HEK293 (cell line): Measurements from ENCODE around the gene ABR.

Experiments
- GLI2 ChIP-seq: fragments of 450-650 bp; formaldehyde crosslinking; IDR thresholded peaks from 2 replicates; pipeline ENCODE4; 2017; ENCODE audit warnings: missing biosample characterization, missing genetic modification characterization, low read depth, borderline replicate concordance
- HOXC10 ChIP-seq: sonication (generic); formaldehyde crosslinking; IDR thresholded peaks from 2 replicates; pipeline ENCODE4 v1.8.1; 2023; ENCODE audit warnings: mild to moderate bottlenecking, missing genetic modification reagents
- KLF16 ChIP-seq: fragments of 450-650 bp; formaldehyde crosslinking; IDR thresholded peaks from 2 replicates; pipeline ENCODE4 v1.5.1; 2017; ENCODE audit warnings: missing biosample characterization, missing genetic modification characterization
- SP3 ChIP-seq: fragments of 450-650 bp; formaldehyde crosslinking; IDR thresholded peaks from 2 replicates; pipeline ENCODE4 v1.5.1; 2016; ENCODE audit warnings: missing biosample characterization, missing genetic modification characterization
- ZBTB1 ChIP-seq: fragments of 450-650 bp; formaldehyde crosslinking; IDR thresholded peaks from 2 replicates; pipeline ENCODE4 v1.5.1; 2016; ENCODE audit warnings: missing biosample characterization, missing genetic modification characterization
- ZFHX2 ChIP-seq: fragments of 450-650 bp; formaldehyde crosslinking; conservative IDR thresholded peaks from 2 replicates; pipeline ENCODE4 v1.5.1; 2016; ENCODE audit warnings: missing biosample characterization, missing genetic modification characterization
- ZNF112 ChIP-seq: fragments of 450-650 bp; formaldehyde crosslinking; IDR thresholded peaks from 2 replicates; pipeline ENCODE4 v1.5.0; 2017; ENCODE audit warnings: missing biosample characterization, missing genetic modification characterization
- ZNF121 ChIP-seq: fragments of 450-650 bp; formaldehyde crosslinking; IDR thresholded peaks from 2 replicates; pipeline ENCODE4 v1.5.1; 2016; ENCODE audit warnings: missing biosample characterization, missing genetic modification characterization
- ZNF146 ChIP-seq: fragments of 450-650 bp; formaldehyde crosslinking; IDR thresholded peaks from 2 replicates; pipeline ENCODE4 v1.5.1; 2016; ENCODE audit warnings: missing biosample characterization, missing genetic modification characterization
- ZNF266 ChIP-seq: fragments of 450-650 bp; formaldehyde crosslinking; IDR thresholded peaks from 2 replicates; pipeline ENCODE4 v1.5.1; 2016; ENCODE audit warnings: missing biosample characterization, missing genetic modification characterization, low read depth
- ZNF324 ChIP-seq: fragments of 450-650 bp; formaldehyde crosslinking; IDR thresholded peaks from 2 replicates; pipeline ENCODE4 v1.5.1; 2016; ENCODE audit warnings: missing biosample characterization, missing genetic modification characterization
- ZNF341 ChIP-seq: fragments of 450-650 bp; formaldehyde crosslinking; IDR thresholded peaks from 2 replicates; pipeline ENCODE4; 2016; ENCODE audit warnings: low read depth, missing biosample characterization, missing genetic modification characterization
- ZNF366 ChIP-seq: fragments of 450-650 bp; formaldehyde crosslinking; conservative IDR thresholded peaks from 2 replicates; pipeline ENCODE4 v1.5.1; 2016; ENCODE audit warnings: missing biosample characterization, missing genetic modification characterization
- ZNF544 ChIP-seq: fragments of 450-650 bp; formaldehyde crosslinking; IDR thresholded peaks from 2 replicates; pipeline ENCODE4 v1.5.0; 2017; ENCODE audit warnings: missing biosample characterization, missing genetic modification characterization
- ZNF843 ChIP-seq: fragments of 450-650 bp; formaldehyde crosslinking; IDR thresholded peaks from 2 replicates; pipeline ENCODE4 v1.5.1; 2016; ENCODE audit warnings: missing biosample characterization, missing genetic modification characterization
- TF ChIP-seq, protein P1 (sequence below): fragments of 450-650 bp; formaldehyde crosslinking; IDR thresholded peaks from 2 replicates; pipeline ENCODE4 v1.5.1; 2016; ENCODE audit warnings: missing biosample characterization, missing genetic modification characterization
- TF ChIP-seq, protein P2 (sequence below): fragments of 450-650 bp; formaldehyde crosslinking; IDR thresholded peaks from 2 replicates; pipeline ENCODE4 v1.5.1; 2016; ENCODE audit warnings: missing biosample characterization, missing genetic modification characterization
- TF ChIP-seq, protein P3 (sequence below): fragments of 450-650 bp; formaldehyde crosslinking; IDR thresholded peaks from 2 replicates; pipeline ENCODE4 v1.5.1; 2016; ENCODE audit warnings: missing biosample characterization, missing genetic modification characterization
- TF ChIP-seq, protein P4 (sequence below): fragments of 450-650 bp; formaldehyde crosslinking; IDR thresholded peaks from 2 replicates; pipeline ENCODE4 v1.5.1; 2016; ENCODE audit warnings: missing biosample characterization, missing genetic modification characterization, low read depth

Gene ABR

DNA sequence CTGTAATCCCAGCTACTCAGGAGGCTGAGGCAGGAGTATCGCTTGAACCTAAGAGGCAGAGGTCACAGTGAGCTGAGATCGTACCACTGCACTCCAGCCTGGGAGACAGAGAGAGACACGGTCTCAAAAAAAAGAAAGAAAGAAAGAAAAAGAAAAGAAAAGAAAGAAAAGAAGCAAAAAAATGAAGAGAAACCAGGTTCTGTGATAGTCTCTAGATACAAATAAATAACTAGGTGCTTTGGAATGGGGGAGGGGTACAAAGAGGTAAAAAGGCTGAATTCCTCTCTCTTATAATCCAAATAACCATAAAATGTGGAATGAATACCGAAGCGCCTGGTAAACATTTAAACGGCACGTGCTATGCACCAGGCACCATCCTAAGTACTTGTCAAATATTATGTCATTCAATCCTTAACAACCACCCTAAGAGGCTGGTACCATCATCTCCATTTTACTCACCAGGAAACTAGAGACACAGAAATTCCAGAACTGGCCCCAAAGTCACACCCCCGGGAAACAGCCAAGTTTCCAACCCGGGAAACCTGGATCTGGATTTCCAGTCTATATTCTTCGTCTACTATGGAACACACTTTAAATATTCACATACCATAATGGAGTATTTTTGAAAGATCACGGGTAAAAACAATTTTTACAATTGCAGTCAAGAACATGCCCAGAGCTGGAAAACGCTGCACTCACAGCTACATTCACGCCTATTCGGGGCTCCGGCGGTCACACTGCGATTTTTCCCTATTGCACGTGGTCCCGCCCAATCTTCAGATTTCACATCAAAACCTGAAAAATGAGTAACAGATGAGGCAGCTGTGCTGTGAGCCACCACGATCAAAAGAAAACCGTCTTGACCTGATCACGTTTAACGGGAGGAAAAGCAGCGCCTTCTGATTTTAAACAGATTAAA lies 210.7 kb downstream of the ABR start (continued):
- TF ChIP-seq, protein P1, sequence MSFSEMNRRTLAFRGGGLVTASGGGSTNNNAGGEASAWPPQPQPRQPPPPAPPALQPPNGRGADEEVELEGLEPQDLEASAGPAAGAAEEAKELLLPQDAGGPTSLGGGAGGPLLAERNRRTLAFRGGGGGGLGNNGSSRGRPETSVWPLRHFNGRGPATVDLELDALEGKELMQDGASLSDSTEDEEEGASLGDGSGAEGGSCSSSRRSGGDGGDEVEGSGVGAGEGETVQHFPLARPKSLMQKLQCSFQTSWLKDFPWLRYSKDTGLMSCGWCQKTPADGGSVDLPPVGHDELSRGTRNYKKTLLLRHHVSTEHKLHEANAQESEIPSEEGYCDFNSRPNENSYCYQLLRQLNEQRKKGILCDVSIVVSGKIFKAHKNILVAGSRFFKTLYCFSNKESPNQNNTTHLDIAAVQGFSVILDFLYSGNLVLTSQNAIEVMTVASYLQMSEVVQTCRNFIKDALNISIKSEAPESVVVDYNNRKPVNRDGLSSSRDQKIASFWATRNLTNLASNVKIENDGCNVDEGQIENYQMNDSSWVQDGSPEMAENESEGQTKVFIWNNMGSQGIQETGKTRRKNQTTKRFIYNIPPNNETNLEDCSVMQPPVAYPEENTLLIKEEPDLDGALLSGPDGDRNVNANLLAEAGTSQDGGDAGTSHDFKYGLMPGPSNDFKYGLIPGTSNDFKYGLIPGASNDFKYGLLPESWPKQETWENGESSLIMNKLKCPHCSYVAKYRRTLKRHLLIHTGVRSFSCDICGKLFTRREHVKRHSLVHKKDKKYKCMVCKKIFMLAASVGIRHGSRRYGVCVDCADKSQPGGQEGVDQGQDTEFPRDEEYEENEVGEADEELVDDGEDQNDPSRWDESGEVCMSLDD (tag by site-specific recombination), result no peak
- TF ChIP-seq GLI2 (tag by site-specific recombination), result no peak
- TF ChIP-seq, protein P2, sequence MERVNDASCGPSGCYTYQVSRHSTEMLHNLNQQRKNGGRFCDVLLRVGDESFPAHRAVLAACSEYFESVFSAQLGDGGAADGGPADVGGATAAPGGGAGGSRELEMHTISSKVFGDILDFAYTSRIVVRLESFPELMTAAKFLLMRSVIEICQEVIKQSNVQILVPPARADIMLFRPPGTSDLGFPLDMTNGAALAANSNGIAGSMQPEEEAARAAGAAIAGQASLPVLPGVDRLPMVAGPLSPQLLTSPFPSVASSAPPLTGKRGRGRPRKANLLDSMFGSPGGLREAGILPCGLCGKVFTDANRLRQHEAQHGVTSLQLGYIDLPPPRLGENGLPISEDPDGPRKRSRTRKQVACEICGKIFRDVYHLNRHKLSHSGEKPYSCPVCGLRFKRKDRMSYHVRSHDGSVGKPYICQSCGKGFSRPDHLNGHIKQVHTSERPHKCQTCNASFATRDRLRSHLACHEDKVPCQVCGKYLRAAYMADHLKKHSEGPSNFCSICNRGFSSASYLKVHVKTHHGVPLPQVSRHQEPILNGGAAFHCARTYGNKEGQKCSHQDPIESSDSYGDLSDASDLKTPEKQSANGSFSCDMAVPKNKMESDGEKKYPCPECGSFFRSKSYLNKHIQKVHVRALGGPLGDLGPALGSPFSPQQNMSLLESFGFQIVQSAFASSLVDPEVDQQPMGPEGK (tag by site-specific recombination), result peak; percentile 40; the same call in 1 of the 2 replicates
- peak; percentile 63; the same call in 1 of the 2 replicates for TF ChIP-seq ZNF341 (tag by site-specific recombination)
- TF ChIP-seq ZNF324 (tag by site-specific recombination), result no peak
- TF ChIP-seq ZNF112 (tag by site-specific recombination), result no peak
- TF ChIP-seq HOXC10 (CRISPR knock-in tag), result no peak
- TF ChIP-seq ZNF366 (tag by site-specific recombination), result peak; percentile 66; the same call in 1 of the 2 replicates
- TF ChIP-seq, protein P3, sequence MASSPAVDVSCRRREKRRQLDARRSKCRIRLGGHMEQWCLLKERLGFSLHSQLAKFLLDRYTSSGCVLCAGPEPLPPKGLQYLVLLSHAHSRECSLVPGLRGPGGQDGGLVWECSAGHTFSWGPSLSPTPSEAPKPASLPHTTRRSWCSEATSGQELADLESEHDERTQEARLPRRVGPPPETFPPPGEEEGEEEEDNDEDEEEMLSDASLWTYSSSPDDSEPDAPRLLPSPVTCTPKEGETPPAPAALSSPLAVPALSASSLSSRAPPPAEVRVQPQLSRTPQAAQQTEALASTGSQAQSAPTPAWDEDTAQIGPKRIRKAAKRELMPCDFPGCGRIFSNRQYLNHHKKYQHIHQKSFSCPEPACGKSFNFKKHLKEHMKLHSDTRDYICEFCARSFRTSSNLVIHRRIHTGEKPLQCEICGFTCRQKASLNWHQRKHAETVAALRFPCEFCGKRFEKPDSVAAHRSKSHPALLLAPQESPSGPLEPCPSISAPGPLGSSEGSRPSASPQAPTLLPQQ (tag by site-specific recombination), result no peak
- TF ChIP-seq ZNF121 (tag by site-specific recombination), result no peak
- no peak for TF ChIP-seq ZNF146 (tag by site-specific recombination)
- no peak for TF ChIP-seq ZNF266 (tag by site-specific recombination)
- no peak for TF ChIP-seq ZBTB1 (tag by site-specific recombination)
- TF ChIP-seq, protein P4, sequence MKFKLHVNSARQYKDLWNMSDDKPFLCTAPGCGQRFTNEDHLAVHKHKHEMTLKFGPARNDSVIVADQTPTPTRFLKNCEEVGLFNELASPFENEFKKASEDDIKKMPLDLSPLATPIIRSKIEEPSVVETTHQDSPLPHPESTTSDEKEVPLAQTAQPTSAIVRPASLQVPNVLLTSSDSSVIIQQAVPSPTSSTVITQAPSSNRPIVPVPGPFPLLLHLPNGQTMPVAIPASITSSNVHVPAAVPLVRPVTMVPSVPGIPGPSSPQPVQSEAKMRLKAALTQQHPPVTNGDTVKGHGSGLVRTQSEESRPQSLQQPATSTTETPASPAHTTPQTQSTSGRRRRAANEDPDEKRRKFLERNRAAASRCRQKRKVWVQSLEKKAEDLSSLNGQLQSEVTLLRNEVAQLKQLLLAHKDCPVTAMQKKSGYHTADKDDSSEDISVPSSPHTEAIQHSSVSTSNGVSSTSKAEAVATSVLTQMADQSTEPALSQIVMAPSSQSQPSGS (tag by site-specific recombination), result no peak
- TF ChIP-seq ZNF544 (tag by site-specific recombination), result no peak
- TF ChIP-seq ZFHX2 (tag by site-specific recombination), result no peak
- TF ChIP-seq ZNF843 (tag by site-specific recombination), result peak; percentile 34; the same call in 1 of the 2 replicates
- 0 out of 2 replicates have a peak, but pooled peaks have one; percentile 14 for TF ChIP-seq SP3
- peak; percentile 52 for TF ChIP-seq KLF16 (tag by site-specific recombination)
